Caco-2 (cell line): ENCODE measurements around the gene PHYHD1. TPM values are rescaled to one million over a fixed set of nuclear protein-coding genes. Genes with fewer than 3 reads are reported as not detected.

Experiments used
- BruUV-seq: library from RNA; stranded (reverse); fragments of 400-500 nt; replicated peaks from 2 replicates; lab custom pipeline; 2021; lab: Mats Ljungman, UMichigan
- CTCF ChIA-PET: fragments of 300-600 bp; sonication (Branson Sonifier 250); formaldehyde crosslinking; loops from one replicate; lab custom pipeline; 2022; ENCODE audit warnings: antibody characterized with exemption; lab: Charles Lee
- POLR2A ChIA-PET: fragments of 300-600 bp; sonication (Branson Sonifier 250); formaldehyde crosslinking; loops from one replicate; lab custom pipeline; 2022; ENCODE audit warnings: antibody characterized with exemption; lab: Charles Lee
- DNase-seq, 2 experiments: peaks; one replicate each; pipeline versions ENCODE4 v3.0.0 to v3.0.0-alpha.2; 2020 to 2022
- H3K27me3 ChIP-seq: replicated peaks from 2 replicates; pipeline ENCODE4 v1.6.0; 2011; ENCODE audit warnings: low read length; ENCODE audit not compliant: control insufficient read depth, insufficient read depth
- H3K36me3 ChIP-seq: 2 replicates; pipeline ENCODE4 v1.5.1; 2011; ENCODE audit warnings: low read length; ENCODE audit not compliant: control insufficient read depth, insufficient read depth
- H3K4me1 ChIP-seq: fragments of 250-450 bp; sonication (Bioruptor Pico); 2 replicates; pipeline ENCODE4 v1.5.1; 2020; ENCODE audit warnings: mild to moderate bottlenecking
- H3K4me3 ChIP-seq: 2 replicates; pipeline ENCODE4 v1.5.1; 2011; ENCODE audit warnings: low read depth, mild to moderate bottlenecking, control low read depth, low read length
- H3K9me3 ChIP-seq: fragments of 250-450 bp; sonication (Bioruptor Pico); 2 replicates; pipeline ENCODE4 v1.5.1; 2020; ENCODE audit warnings: mild to moderate bottlenecking, moderate library complexity
- H3K27ac Mint-ChIP-seq: one replicate; pipeline ENCODE4 v1.8.0; 2022; ENCODE audit warnings: mixed read lengths; ENCODE audit not compliant: unreplicated experiment
- H3K27me3 Mint-ChIP-seq: one replicate; pipeline ENCODE4 v1.8.0; 2022; ENCODE audit warnings: mixed read lengths; ENCODE audit not compliant: insufficient read depth, unreplicated experiment
- H3K36me3 Mint-ChIP-seq: one replicate; pipeline ENCODE4 v1.8.0; 2022; ENCODE audit warnings: mild to moderate bottlenecking, mixed read lengths; ENCODE audit not compliant: insufficient read depth, unreplicated experiment
- H3K4me1 Mint-ChIP-seq: one replicate; pipeline ENCODE4 v1.8.0; 2022; ENCODE audit warnings: low read depth, mixed read lengths; ENCODE audit not compliant: unreplicated experiment
- H3K4me3 Mint-ChIP-seq: one replicate; pipeline ENCODE4 v1.8.0; 2022; ENCODE audit warnings: mild to moderate bottlenecking, moderate library complexity, mixed read lengths; ENCODE audit not compliant: unreplicated experiment
- H3K9me3 Mint-ChIP-seq: one replicate; pipeline ENCODE4 v1.8.0; 2022; ENCODE audit warnings: mixed read lengths; ENCODE audit not compliant: unreplicated experiment
- CTCF ChIP-seq, 2 experiments: fragments of 200-600 bp in 1 of 2; IDR thresholded peaks; 1 replicate in 1 of 2; 2 replicates in 1 of 2; pipeline versions ENCODE4 v1.5.1 to v1.8.0; 2011 to 2022; ENCODE audit warnings: antibody characterized with exemption in 1 of 2, control low read depth in 1 of 2, inconsistent platforms in 1 of 2, low read depth in 1 of 2, low read length in 1 of 2, mild to moderate bottlenecking in 1 of 2, moderate library complexity in 1 of 2; ENCODE audit not compliant: insufficient read depth in 1 of 2, severe bottlenecking in 1 of 2, unreplicated experiment in 1 of 2
- intact Hi-C: fragments of 100-400 bp; cut with micrococcal nuclease; formaldehyde crosslinking; loops from one replicate; pipeline ENCODE4 v1.10.0; 2022; ENCODE audit not compliant: unreplicated experiment
- total RNA-seq: library from RNA; stranded (reverse); gene quantifications from 2 replicates; pipeline ENCODE4 v1.2.3, GENCODE V29; 2022

The PHYHD1 gene
- total RNA-seq, 1 experiment from 2014 or later, result 0.59 TPM

DNA sequence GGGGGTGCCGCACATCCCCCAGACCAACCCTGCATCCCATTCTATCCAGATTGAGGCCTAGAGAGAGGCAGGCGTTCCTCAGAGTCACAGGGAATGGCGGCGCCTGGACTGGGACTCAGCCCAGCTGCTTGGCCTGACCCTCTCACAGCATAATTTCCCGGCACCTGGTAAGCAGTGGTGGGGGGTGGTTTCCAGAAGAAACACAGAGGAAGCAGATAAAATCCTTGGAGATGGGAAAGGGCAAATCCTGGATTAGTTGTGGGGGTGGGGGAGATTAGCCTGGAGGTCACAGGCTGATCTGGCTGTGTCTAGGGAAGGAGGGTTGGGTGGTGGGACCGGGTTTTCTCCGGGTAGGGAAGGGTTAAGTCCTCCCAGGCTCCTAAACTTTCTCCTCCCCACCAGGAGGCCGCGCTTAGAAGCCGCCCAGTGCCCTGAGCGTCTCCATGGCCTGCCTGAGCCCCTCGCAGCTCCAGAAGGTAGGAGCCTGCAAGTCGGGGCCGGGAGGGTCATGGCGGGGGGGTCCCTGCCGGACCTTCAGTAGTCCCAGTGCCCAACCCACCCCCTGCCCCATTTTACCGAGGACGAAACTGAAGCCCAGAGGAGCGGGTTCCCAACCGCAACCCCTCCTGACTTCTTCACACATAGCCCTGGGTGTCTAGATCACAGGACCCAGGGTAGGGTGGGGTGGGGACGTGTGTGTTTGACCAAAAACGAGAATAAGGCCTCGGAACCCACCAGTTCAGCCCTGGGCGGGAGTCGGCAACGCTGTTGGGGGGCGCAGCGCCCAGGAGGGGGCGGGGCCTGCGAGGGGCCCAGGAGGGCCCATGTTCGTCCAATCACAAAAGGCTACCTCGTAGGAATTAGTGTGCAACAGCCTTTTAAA is 1.3 kb downstream of the PHYHD1 start:
- TF ChIP-seq CTCF (IDR thresholded peaks at IDR 0.05; ENCODE audit: insufficient read depth in 1 of 2, low read depth in 1 of 2, low read length in 1 of 2, severe bottlenecking in 1 of 2, unreplicated experiment in 1 of 2), result no peak
- Mint-ChIP-seq H3K27me3 (no peaks in the 10 kb centered on the region), H3K27ac (no peak overlapping the region)

GRCh38 chr9:128923493-128923883 is 2.7 kb downstream of the PHYHD1 start:
- intact Hi-C loops, result no loop called here
- peaks cover 14% of the 10 kb centered on the region for H3K4me1 Mint-ChIP-seq
- no peak for DNase-seq
- peaks cover 5% of the 10 kb centered on the region; the same call in 1 of the 2 replicates for H3K4me1 ChIP-seq
- no peaks in the 10 kb centered on the region for H3K27me3 Mint-ChIP-seq
- ChIA-PET CTCF (no interaction called here), POLR2A (no interaction called here)
- no peaks in the 10 kb centered on the region for H3K36me3 ChIP-seq
- no peaks in the 10 kb centered on the region for H3K27me3 ChIP-seq
- TF ChIP-seq CTCF (IDR thresholded peaks at IDR 0.05; ENCODE audit: insufficient read depth in 1 of 2, low read depth in 1 of 2, low read length in 1 of 2, severe bottlenecking in 1 of 2, unreplicated experiment in 1 of 2), result no peak
- no peaks in the 10 kb centered on the region for H3K9me3 Mint-ChIP-seq
- no TSS peak for BruUV-seq
- no peak overlapping the region for H3K27ac Mint-ChIP-seq
- no peak overlapping the region for H3K4me3 Mint-ChIP-seq
- no peak overlapping the region for H3K4me3 ChIP-seq
- H3K36me3 Mint-ChIP-seq, result no peaks in the 10 kb centered on the region
- no peaks in the 10 kb centered on the region for H3K9me3 ChIP-seq

More for the DNA sequence above, 1.3 kb downstream of the PHYHD1 start:
- ChIA-PET CTCF (interaction anchor here (1.1 kb wide), 1 partner anchor 60 kb away, joined by 4 read pairs; no protein-coding TSS in a partner anchor), POLR2A (no interaction called here)
- H3K4me3 ChIP-seq, result peak overlapping the region; percentile 22
- intact Hi-C loops, result no loop called here
- no peaks in the 10 kb centered on the region for H3K9me3 ChIP-seq
- no peaks in the 10 kb centered on the region for H3K36me3 ChIP-seq
- Mint-ChIP-seq H3K9me3 (no peaks in the 10 kb centered on the region), H3K4me1 (peaks cover 6% of the 10 kb centered on the region), H3K36me3 (peaks cover 13% of the 10 kb centered on the region), H3K4me3 (peak overlapping the region; percentile 57)
- no peaks in the 10 kb centered on the region for H3K4me1 ChIP-seq
- no TSS peak for BruUV-seq
- DNase-seq, result peak in 1 of 2 experiments; percentile 24
- H3K27me3 ChIP-seq, result no peaks in the 10 kb centered on the region

DNA sequence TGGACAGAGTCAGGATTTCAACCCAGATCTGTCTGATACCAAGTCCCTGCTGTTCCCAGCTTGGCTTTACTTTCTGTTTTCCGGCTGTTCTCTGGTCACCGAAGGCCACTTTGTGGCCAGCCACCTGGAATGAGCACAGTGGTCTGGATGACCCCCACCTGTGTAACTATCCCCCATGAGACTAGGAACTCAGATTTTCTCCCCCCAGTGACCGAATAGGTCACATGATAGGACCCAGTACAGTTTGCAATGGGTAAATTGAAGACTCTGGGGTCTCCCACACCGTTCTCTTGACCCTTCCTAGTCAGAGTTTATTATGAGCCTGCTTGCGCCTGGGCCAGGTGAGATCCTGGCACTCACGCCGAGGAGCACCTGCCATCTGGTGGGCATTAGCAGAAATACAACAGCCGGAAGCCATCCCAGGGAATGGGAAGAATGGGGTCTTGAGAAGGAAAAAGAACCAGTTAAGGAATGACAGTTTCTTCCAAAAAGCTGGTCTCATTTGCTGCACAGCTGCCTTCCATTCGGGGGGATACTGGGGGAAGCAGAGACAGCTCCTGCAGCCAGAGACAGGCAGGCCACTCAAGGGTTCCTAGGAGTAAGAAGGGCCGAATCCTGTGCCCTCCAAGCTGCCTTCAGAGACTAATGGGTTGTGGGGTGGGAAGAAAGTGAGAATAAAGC is 7.1 kb downstream of the PHYHD1 start:
- H3K36me3 Mint-ChIP-seq, result peaks cover 5% of the 10 kb centered on the region
- peak overlapping the region; percentile 62 for H3K27ac Mint-ChIP-seq
- Histone ChIP-seq H3K9me3 (no peaks in the 10 kb centered on the region), H3K36me3 (no peaks in the 10 kb centered on the region), H3K4me3 (no peak overlapping the region), H3K4me1 (peaks cover 5% of the 10 kb centered on the region; the same call in 1 of the 2 replicates), H3K27me3 (no peaks in the 10 kb centered on the region)
- no peaks in the 10 kb centered on the region for H3K27me3 Mint-ChIP-seq
- no peaks in the 10 kb centered on the region for H3K9me3 Mint-ChIP-seq
- POLR2A ChIA-PET, result interaction anchor here (0.7 kb wide), 1 partner anchor 119 kb away, joined by 4 read pairs; no protein-coding TSS in a partner anchor
- DNase-seq, result peak; percentile 71 to 80
- intact Hi-C loops, result loop anchor here (1.0 to 2.0 kb wide), 4 partner anchors 47 to 195 kb away; partner anchors contain the start of gene KYAT1
- CTCF ChIA-PET, result interaction anchor here (0.9 to 2.7 kb wide), 5 partner anchors 50 to 109 kb away, joined by 3 to 12 read pairs (median 5); partner anchors contain the start of gene ENDOG
- peak; percentile 85 for TF ChIP-seq CTCF (IDR thresholded peaks at IDR 0.05; ENCODE audit: insufficient read depth in 1 of 2, low read depth in 1 of 2, low read length in 1 of 2, severe bottlenecking in 1 of 2, unreplicated experiment in 1 of 2)
- no TSS peak for BruUV-seq
- H3K4me3 Mint-ChIP-seq, result no peak overlapping the region
- H3K4me1 Mint-ChIP-seq, result peaks cover 8% of the 10 kb centered on the region
